GM12872 (cell line): Measurements from ENCODE around the gene DGKK.

ENCODE experiments used
- CTCF ChIP-seq: IDR thresholded peaks from 3 replicates; pipeline ENCODE4 v1.5.1; 2011; ENCODE audit warnings: low read depth, mild to moderate bottlenecking, low read length, moderate library complexity; ENCODE audit not compliant: insufficient read depth

Gene DGKK

GRCh38 chrX:50430917-50431575, 39.6 kb downstream of the DGKK start:
- no peak for TF ChIP-seq CTCF

GRCh38 chrX:50428174-50428573, 42.5 kb downstream of the DGKK start:
- TF ChIP-seq CTCF: no peak

- no peak for TF ChIP-seq CTCF
Observed at GRCh38 chrX:50407976-50408375, 62.6 kb downstream of the DGKK start.

GRCh38 chrX:50403903-50404302, 66.7 kb downstream of the DGKK start:
- TF ChIP-seq CTCF: no peak

GRCh38 chrX:50402886-50403285, 67.7 kb downstream of the DGKK start:
- no peak for TF ChIP-seq CTCF

- no peak for TF ChIP-seq CTCF
Observed at GRCh38 chrX:50393902-50394301, 76.7 kb downstream of the DGKK start.

GRCh38 chrX:50386520-50386919, 84.1 kb downstream of the DGKK start:
- TF ChIP-seq CTCF: no peak
